ENCODE measurements around the gene NPTN.

The NPTN gene

GRCh38 chr15:73570355-73571032, 62.7 kb downstream of the NPTN start:
- no peaks in the 10 kb centered on the region for H3K4me1 ChIP-seq (ENCODE audit: insufficient read depth, low read length, severe bottlenecking)
- H3K27me3 ChIP-seq (ENCODE audit: insufficient read depth, low read length) = no peaks in the 10 kb centered on the region
- H3K27ac ChIP-seq (ENCODE audit: low read depth, low read length, poor library complexity, severe bottlenecking) = no peak overlapping the region
- peaks cover 57% of the 10 kb centered on the region; the same call in 1 of the 2 replicates for H3K36me3 ChIP-seq (ENCODE audit: insufficient read depth, low read length)
- no peak overlapping the region for H2AFZ ChIP-seq (ENCODE audit: low read length)
- H3K9ac ChIP-seq (ENCODE audit: low read length) = no peak overlapping the region
- H4K20me1 ChIP-seq (ENCODE audit: insufficient read depth, low read length) = no peaks in the 10 kb centered on the region
- H3K79me2 ChIP-seq (ENCODE audit: insufficient read depth, low read length) = no peaks in the 10 kb centered on the region
- TF ChIP-seq EZH2 (IDR thresholded peaks at IDR 0.05; ENCODE audit: borderline replicate concordance, low read length) = no peak
- TF ChIP-seq CTCF (IDR thresholded peaks at IDR 0.05; ENCODE audit: low read length) = no peak
- no peak overlapping the region for H3K4me3 ChIP-seq (ENCODE audit: low read depth, low read length, poor library complexity, severe bottlenecking)
- H3K9me3 ChIP-seq (ENCODE audit: low read length) = no peaks in the 10 kb centered on the region
- no peak overlapping the region for H3K4me2 ChIP-seq (ENCODE audit: low read length)
- no peaks in the 10 kb centered on the region for H3K9me2 ChIP-seq (ENCODE audit: low read depth, low read length)
- H3F3A ChIP-seq (ENCODE audit: insufficient read depth, low read length) = no peaks in the 10 kb centered on the region

GRCh38 chr15:73569361-73569760, 63.8 kb downstream of the NPTN start:
- Histone ChIP-seq H3K27me3 (ENCODE audit: insufficient read depth, low read length) (no peaks in the 10 kb centered on the region), H3K9me2 (ENCODE audit: low read depth, low read length) (no peaks in the 10 kb centered on the region), H2AFZ (ENCODE audit: low read length) (no peak overlapping the region), H3K4me3 (ENCODE audit: low read depth, low read length, poor library complexity, severe bottlenecking) (no peak overlapping the region), H3K27ac (ENCODE audit: low read depth, low read length, poor library complexity, severe bottlenecking) (no peak overlapping the region), H3K9ac (ENCODE audit: low read length) (no peak overlapping the region), H3K36me3 (ENCODE audit: insufficient read depth, low read length) (peaks cover 57% of the 10 kb centered on the region; the same call in 1 of the 2 replicates), H3F3A (ENCODE audit: insufficient read depth, low read length) (no peaks in the 10 kb centered on the region), H3K4me1 (ENCODE audit: insufficient read depth, low read length, severe bottlenecking) (no peaks in the 10 kb centered on the region), H3K79me2 (ENCODE audit: insufficient read depth, low read length) (no peaks in the 10 kb centered on the region), H3K9me3 (ENCODE audit: low read length) (no peaks in the 10 kb centered on the region), H4K20me1 (ENCODE audit: insufficient read depth, low read length) (no peaks in the 10 kb centered on the region), H3K4me2 (ENCODE audit: low read length) (no peak overlapping the region)
- no peak for TF ChIP-seq CTCF (IDR thresholded peaks at IDR 0.05; ENCODE audit: low read length)
- TF ChIP-seq EZH2 (IDR thresholded peaks at IDR 0.05; ENCODE audit: borderline replicate concordance, low read length) = no peak

GRCh38 chr15:73568564-73569280, 64.5 kb downstream of the NPTN start:
- peaks cover 60% of the 10 kb centered on the region; the same call in 1 of the 2 replicates for H3K36me3 ChIP-seq (ENCODE audit: insufficient read depth, low read length)
- no peaks in the 10 kb centered on the region for H3K79me2 ChIP-seq (ENCODE audit: insufficient read depth, low read length)
- H3K4me1 ChIP-seq (ENCODE audit: insufficient read depth, low read length, severe bottlenecking) = no peaks in the 10 kb centered on the region
- H4K20me1 ChIP-seq (ENCODE audit: insufficient read depth, low read length) = no peaks in the 10 kb centered on the region
- H3K9me2 ChIP-seq (ENCODE audit: low read depth, low read length) = no peaks in the 10 kb centered on the region
- no peaks in the 10 kb centered on the region for H3F3A ChIP-seq (ENCODE audit: insufficient read depth, low read length)
- H3K9ac ChIP-seq (ENCODE audit: low read length) = no peak overlapping the region
- no peaks in the 10 kb centered on the region for H3K9me3 ChIP-seq (ENCODE audit: low read length)
- no peaks in the 10 kb centered on the region for H3K27me3 ChIP-seq (ENCODE audit: insufficient read depth, low read length)
- H3K27ac ChIP-seq (ENCODE audit: low read depth, low read length, poor library complexity, severe bottlenecking) = no peak overlapping the region
- H3K4me2 ChIP-seq (ENCODE audit: low read length) = no peak overlapping the region
- TF ChIP-seq EZH2 (IDR thresholded peaks at IDR 0.05; ENCODE audit: borderline replicate concordance, low read length) = no peak
- H3K4me3 ChIP-seq (ENCODE audit: low read depth, low read length, poor library complexity, severe bottlenecking) = no peak overlapping the region
- H2AFZ ChIP-seq (ENCODE audit: low read length) = no peak overlapping the region

All from OCI-LY1 (cell line).